ENCODE data around the gene VKORC1L1.
A peak's percentile ranks its signal among the peaks of the same experiment; 100 is the strongest.
"Not testable (repeated sequence)": the region's sequence is repeated elsewhere in the genome, so short reads cannot be mapped to it uniquely, and the experiment has no call there.

The VKORC1L1 gene

DNA sequence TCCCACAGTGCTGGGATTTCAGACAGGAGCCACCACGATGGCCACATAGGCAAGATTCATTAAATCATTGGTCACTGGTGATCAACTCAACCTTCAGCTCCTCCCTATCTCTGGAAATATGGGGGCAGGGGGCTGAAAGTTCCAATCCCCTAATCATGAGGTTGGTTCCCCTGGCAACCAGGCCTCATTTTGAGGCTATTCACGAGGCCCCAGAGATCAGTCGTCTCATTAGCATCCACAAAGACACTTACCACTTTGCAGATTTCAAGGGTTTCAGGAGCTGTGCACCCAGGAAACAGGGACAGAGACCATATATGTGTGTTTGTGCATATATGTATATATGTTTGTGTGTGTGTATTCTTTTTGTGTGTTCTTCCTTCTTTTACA is 116.8 kb downstream of the VKORC1L1 start:
- Histone ChIP-seq H3K4me1 (ENCODE audit: insufficient read depth, insufficient read length) (peaks cover 2% of the 10 kb centered on the region), H3K4me3 (ENCODE audit: insufficient read length, low read depth) (no peak overlapping the region), H3K27me3 (ENCODE audit: insufficient read depth, insufficient read length) (no peaks in the 10 kb centered on the region), H3K9me3 (ENCODE audit: insufficient read depth, low read length) (no peaks in the 10 kb centered on the region), H3K9ac (ENCODE audit: insufficient read length, low read depth) (no peak overlapping the region), H3K36me3 (ENCODE audit: insufficient read depth, insufficient read length, low read length) (no peaks in the 10 kb centered on the region)
- DNase-seq (ENCODE audit: low read depth, low spot score) = peak; percentile 32
- TF ChIP-seq SUZ12 (IDR thresholded peaks at IDR 0.05; ENCODE audit: extremely low read depth, insufficient read depth, insufficient read length) = no peak
- no peak for TF ChIP-seq ZNF274 (IDR thresholded peaks at IDR 0.05; ENCODE audit: low read depth, low read length)
- TF ChIP-seq YY1 (IDR thresholded peaks at IDR 0.05; ENCODE audit: insufficient read depth, insufficient read length) = no peak

DNA sequence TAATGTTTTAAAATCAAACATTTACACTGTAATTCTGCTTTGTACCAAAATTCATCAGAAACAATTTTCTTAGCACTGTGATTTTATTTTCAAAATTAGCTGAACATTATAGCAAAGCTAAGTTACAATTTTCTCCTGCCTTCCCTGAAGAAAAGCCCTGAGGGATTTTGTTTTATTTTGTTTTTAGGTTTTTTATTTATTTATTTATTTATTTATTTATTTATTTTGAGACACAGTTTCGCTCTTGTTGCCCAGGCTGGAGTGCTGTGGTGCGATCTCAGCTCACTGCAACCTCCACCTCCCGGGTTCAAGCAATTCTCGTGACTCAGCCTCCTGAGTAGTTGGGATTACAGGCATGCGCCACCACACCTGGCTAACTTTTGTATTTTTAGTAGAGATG is 119.0 kb downstream of the VKORC1L1 start:
- not testable (repeated sequence) for H3K4me3 ChIP-seq (ENCODE audit: insufficient read length, low read depth); H3K9me3 ChIP-seq (ENCODE audit: insufficient read depth, low read length); DNase-seq (ENCODE audit: low read depth, low spot score); H3K27me3 ChIP-seq (ENCODE audit: insufficient read depth, insufficient read length); H3K4me1 ChIP-seq (ENCODE audit: insufficient read depth, insufficient read length); H3K9ac ChIP-seq (ENCODE audit: insufficient read length, low read depth); H3K36me3 ChIP-seq (ENCODE audit: insufficient read depth, insufficient read length, low read length)

DNA sequence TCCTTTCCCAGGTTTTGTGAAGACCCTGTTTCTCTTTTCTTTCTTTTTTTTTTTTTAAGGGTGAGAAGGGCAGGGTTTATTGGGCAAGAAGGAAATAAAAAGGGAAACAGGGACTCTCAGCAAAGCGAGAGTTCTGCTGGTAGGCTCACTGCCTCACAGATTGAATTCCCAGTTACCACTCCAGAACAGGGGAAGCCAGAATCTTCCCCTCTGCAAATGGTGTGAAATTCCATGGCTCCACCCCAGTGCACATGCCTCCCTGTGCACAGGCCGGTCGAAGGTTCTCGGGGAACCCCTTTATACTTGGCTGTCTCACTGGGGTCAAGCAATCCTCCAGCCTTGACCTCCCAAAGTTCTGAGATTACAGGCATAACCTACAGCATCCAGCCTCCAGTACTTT is 119.7 kb downstream of the VKORC1L1 start:
- no peak overlapping the region for H3K4me3 ChIP-seq (ENCODE audit: insufficient read length, low read depth)
- TF ChIP-seq SUZ12 (IDR thresholded peaks at IDR 0.05; ENCODE audit: extremely low read depth, insufficient read depth, insufficient read length) = no peak
- TF ChIP-seq YY1 (IDR thresholded peaks at IDR 0.05; ENCODE audit: insufficient read depth, insufficient read length) = no peak
- no peak for TF ChIP-seq ZNF274 (IDR thresholded peaks at IDR 0.05; ENCODE audit: low read depth, low read length)
- H3K9me3 ChIP-seq (ENCODE audit: insufficient read depth, low read length) = no peaks in the 10 kb centered on the region
- H3K36me3 ChIP-seq (ENCODE audit: insufficient read depth, insufficient read length, low read length) = no peaks in the 10 kb centered on the region
- DNase-seq (ENCODE audit: low read depth, low spot score) = no peak
- peaks cover 2% of the 10 kb centered on the region for H3K4me1 ChIP-seq (ENCODE audit: insufficient read depth, insufficient read length)
- no peaks in the 10 kb centered on the region for H3K27me3 ChIP-seq (ENCODE audit: insufficient read depth, insufficient read length)
- H3K9ac ChIP-seq (ENCODE audit: insufficient read length, low read depth) = no peak overlapping the region

DNA sequence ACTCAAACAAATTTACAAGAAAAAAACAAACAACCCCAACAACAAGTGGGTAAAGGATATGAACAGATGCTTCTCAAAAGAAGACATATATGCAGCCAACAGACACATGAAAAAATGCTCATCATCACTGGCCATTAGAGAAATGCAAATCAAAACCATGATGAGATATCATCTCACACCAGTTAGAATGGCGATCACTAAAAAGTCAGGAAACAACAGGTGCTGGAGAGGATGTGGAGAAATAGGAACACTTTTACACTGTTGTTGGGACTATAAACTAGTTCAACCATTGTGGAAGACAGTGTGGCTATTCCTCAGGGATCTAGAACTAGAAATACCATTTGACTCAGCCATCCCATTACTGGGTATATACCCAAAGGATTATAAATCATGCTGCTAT is 122.1 kb downstream of the VKORC1L1 start:
- not testable (repeated sequence) for DNase-seq (ENCODE audit: low read depth, low spot score); H3K4me1 ChIP-seq (ENCODE audit: insufficient read depth, insufficient read length); H3K36me3 ChIP-seq (ENCODE audit: insufficient read depth, insufficient read length, low read length); H3K27me3 ChIP-seq (ENCODE audit: insufficient read depth, insufficient read length); H3K9me3 ChIP-seq (ENCODE audit: insufficient read depth, low read length); H3K4me3 ChIP-seq (ENCODE audit: insufficient read length, low read depth); H3K9ac ChIP-seq (ENCODE audit: insufficient read length, low read depth)

DNA sequence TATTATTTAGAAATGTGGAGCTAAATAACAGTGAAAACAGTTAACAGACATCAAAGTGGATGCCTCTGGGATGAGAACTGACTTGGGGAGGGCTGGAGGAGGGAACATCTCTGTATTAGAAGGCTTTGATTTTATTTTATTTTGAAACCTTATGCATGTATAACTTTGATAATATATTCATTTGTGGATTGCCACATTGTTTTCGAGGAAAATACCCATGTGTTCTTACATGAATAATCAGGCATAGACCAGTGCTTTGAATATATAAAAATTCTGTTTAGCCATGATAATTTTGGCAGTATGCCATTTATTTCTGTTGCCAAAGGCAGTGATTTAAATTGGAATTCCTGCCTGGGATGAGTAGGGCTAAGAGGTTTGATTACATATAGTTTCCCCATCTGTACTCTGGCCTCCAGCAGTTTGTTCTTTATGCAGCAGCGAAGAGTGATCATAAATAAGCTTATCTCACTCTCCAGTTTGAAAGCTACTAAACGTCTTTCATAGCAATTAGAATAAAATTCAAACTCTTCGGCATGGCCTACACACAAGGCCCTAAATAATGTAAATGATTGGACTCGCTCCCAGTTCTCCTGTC is 128.0 kb downstream of the VKORC1L1 start:
- not testable (repeated sequence) for H3K36me3 ChIP-seq (ENCODE audit: insufficient read depth, insufficient read length, low read length); H3K4me1 ChIP-seq (ENCODE audit: insufficient read depth, insufficient read length); H3K4me3 ChIP-seq (ENCODE audit: insufficient read length, low read depth); H3K9me3 ChIP-seq (ENCODE audit: insufficient read depth, low read length); H3K9ac ChIP-seq (ENCODE audit: insufficient read length, low read depth); DNase-seq (ENCODE audit: low read depth, low spot score); H3K27me3 ChIP-seq (ENCODE audit: insufficient read depth, insufficient read length)

DNA sequence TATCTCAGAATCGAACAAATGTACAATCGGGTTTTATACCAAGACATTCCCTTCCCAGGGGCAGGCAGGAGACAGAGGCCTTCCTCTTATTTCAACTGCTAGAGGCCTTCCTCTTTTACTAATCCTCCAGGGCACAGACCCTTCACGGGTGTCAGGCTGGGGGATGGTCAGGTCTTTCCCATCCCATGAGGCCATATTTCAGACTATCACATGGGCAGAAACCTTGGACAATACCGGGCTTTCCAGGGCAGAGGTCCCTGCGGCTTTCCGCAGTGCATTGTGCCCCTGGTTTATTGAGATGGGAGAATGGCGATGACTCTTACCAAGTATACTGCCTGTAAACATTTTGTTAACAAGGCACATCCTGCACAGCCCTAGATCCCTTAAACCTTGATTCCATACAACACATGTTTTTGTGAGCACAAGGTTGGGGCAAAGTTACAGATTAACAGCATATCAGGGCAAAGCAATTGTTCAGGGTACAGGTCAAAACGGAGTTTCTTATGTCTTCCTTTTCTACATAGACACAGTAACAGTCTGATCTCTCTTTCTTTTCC is 132.3 kb downstream of the VKORC1L1 start:
- not testable (repeated sequence) for H3K9ac ChIP-seq (ENCODE audit: insufficient read length, low read depth); H3K36me3 ChIP-seq (ENCODE audit: insufficient read depth, insufficient read length, low read length); H3K4me1 ChIP-seq (ENCODE audit: insufficient read depth, insufficient read length); H3K27me3 ChIP-seq (ENCODE audit: insufficient read depth, insufficient read length); DNase-seq (ENCODE audit: low read depth, low spot score); H3K4me3 ChIP-seq (ENCODE audit: insufficient read length, low read depth); H3K9me3 ChIP-seq (ENCODE audit: insufficient read depth, low read length)

DNA sequence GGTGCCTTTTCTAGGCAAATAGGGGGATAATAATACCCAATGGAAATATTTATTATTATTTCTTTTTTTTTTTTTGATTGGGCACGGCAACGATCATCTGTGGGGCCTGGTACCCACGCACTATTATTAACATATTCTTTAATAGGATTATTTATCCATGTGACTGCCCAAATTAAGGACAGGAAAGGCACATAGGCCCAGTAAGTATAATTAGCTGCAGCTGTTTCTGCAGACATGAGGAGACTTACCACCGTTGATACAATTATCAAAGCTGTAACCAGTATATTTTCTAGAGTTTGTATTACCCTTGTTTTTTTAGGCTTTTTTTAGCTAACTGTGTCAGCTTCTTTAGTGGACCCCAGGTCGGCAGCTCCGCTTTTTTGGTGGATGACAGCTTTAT is 134.4 kb downstream of the VKORC1L1 start:
- H3K9ac ChIP-seq (ENCODE audit: insufficient read length, low read depth) = no peak overlapping the region
- DNase-seq (ENCODE audit: low read depth, low spot score) = no peak
- no peak for TF ChIP-seq ZNF274 (IDR thresholded peaks at IDR 0.05; ENCODE audit: low read depth, low read length)
- no peak for TF ChIP-seq YY1 (IDR thresholded peaks at IDR 0.05; ENCODE audit: insufficient read depth, insufficient read length)
- no peak for TF ChIP-seq SUZ12 (IDR thresholded peaks at IDR 0.05; ENCODE audit: extremely low read depth, insufficient read depth, insufficient read length)
- no peaks in the 10 kb centered on the region for H3K4me1 ChIP-seq (ENCODE audit: insufficient read depth, insufficient read length)
- no peak overlapping the region for H3K4me3 ChIP-seq (ENCODE audit: insufficient read length, low read depth)
- no peaks in the 10 kb centered on the region for H3K27me3 ChIP-seq (ENCODE audit: insufficient read depth, insufficient read length)
- no peaks in the 10 kb centered on the region for H3K9me3 ChIP-seq (ENCODE audit: insufficient read depth, low read length)
- no peaks in the 10 kb centered on the region for H3K36me3 ChIP-seq (ENCODE audit: insufficient read depth, insufficient read length, low read length)
